ENCODE data around the gene OR2T4. TPM values are rescaled to one million over a fixed set of nuclear protein-coding genes. Genes with fewer than 3 reads are reported as not detected.

OR2T4 gene
- not detected in 2 replicates for total RNA-seq

GRCh38 chr1:248361121-248361715 is at the start of gene OR2T4:
Gene OR2T4 (plus strand): TSS chr1:248361665. CDS start chr1:248361665, 0 bp downstream.

GRCh38 chr1:248324468-248324867 is 37.0 kb upstream of the OR2T4 start, which contains the start of gene OR2M7:
Gene OR2M7 (minus strand): TSS chr1:248324568. CDS start chr1:248324568, 0 bp downstream.

GRCh38 chr1:248348475-248348874 is 13.0 kb upstream of the OR2T4 start, which contains the start of gene OR14C36:
Gene OR14C36 (plus strand): TSS chr1:248348775. CDS start chr1:248348775, 0 bp downstream.

GRCh38 chr1:248375446-248375845 is 14.0 kb downstream of the OR2T4 start, which contains the start of gene OR2T6:
Gene OR2T6 (plus strand): TSS chr1:248375746. CDS start chr1:248387609, 11,863 bp downstream.

GRCh38 chr1:248402748-248403147 is 41.3 kb downstream of the OR2T4 start, which contains the start of gene OR2T1:
Gene OR2T1 (plus strand): TSS chr1:248403048. CDS start chr1:248406148, 3,100 bp downstream.

Other genes with a start within 250 kb of the OR2T4 start
- gene OR2M5, start 216.5 kb upstream of the OR2T4 start, total RNA-seq: not detected in 2 replicates
- gene OR2M2, start 186.8 kb upstream of the OR2T4 start, total RNA-seq: not detected in 2 replicates
- gene OR2M3, start 164.4 kb upstream of the OR2T4 start, total RNA-seq: not detected in 2 replicates
- gene OR2M4, start 130.2 kb upstream of the OR2T4 start, total RNA-seq: not detected in 2 replicates
- not detected in 2 replicates for gene OR2T33, start 83.7 kb upstream of the OR2T4 start, total RNA-seq
- gene OR2T12, start 58.2 kb upstream of the OR2T4 start, total RNA-seq: not detected in 2 replicates
- not detected in 2 replicates for gene OR2M7, start 37.1 kb upstream of the OR2T4 start, total RNA-seq
- gene OR14C36, start 12.9 kb upstream of the OR2T4 start, total RNA-seq: not detected in 2 replicates
- gene OR2T6, start 14.1 kb downstream of the OR2T4 start, total RNA-seq: not detected in 2 replicates
- not detected in 2 replicates for gene OR2T1, start 41.4 kb downstream of the OR2T4 start, total RNA-seq
- gene OR2T2, start 84.0 kb downstream of the OR2T4 start, total RNA-seq: not detected in 2 replicates
- gene OR2T3, start 111.7 kb downstream of the OR2T4 start, total RNA-seq: not detected in 2 replicates
- not detected in 2 replicates for gene OR2T5, start 126.9 kb downstream of the OR2T4 start, total RNA-seq
- gene OR2G6, start 146.4 kb downstream of the OR2T4 start, total RNA-seq: not detected in 2 replicates
- gene OR2T29, start 201.1 kb downstream of the OR2T4 start, total RNA-seq: not detected in 2 replicates
- gene OR2T34, start 213.1 kb downstream of the OR2T4 start, total RNA-seq: not detected in 2 replicates
- not detected in 2 replicates for gene OR2T10, start 236.0 kb downstream of the OR2T4 start, total RNA-seq

Measured in dermis lymphatic vessel endothelial cell (primary cell).